22Rv1 (cell line): Measurements from ENCODE around the gene SERAC1.

Experiments used
- ZFX ChIP-seq: fragments of 450-650 bp; IDR thresholded peaks from 2 replicates; pipeline ENCODE4 v1.6.1; 2017; ENCODE audit warnings: antibody characterized with exemption, borderline replicate concordance
- TF ChIP-seq, protein P1 (sequence below): fragments of 450-650 bp; IDR thresholded peaks from 2 replicates; pipeline ENCODE4 v1.5.1; 2017; ENCODE audit warnings: mild to moderate bottlenecking

- TF ChIP-seq, protein P1, sequence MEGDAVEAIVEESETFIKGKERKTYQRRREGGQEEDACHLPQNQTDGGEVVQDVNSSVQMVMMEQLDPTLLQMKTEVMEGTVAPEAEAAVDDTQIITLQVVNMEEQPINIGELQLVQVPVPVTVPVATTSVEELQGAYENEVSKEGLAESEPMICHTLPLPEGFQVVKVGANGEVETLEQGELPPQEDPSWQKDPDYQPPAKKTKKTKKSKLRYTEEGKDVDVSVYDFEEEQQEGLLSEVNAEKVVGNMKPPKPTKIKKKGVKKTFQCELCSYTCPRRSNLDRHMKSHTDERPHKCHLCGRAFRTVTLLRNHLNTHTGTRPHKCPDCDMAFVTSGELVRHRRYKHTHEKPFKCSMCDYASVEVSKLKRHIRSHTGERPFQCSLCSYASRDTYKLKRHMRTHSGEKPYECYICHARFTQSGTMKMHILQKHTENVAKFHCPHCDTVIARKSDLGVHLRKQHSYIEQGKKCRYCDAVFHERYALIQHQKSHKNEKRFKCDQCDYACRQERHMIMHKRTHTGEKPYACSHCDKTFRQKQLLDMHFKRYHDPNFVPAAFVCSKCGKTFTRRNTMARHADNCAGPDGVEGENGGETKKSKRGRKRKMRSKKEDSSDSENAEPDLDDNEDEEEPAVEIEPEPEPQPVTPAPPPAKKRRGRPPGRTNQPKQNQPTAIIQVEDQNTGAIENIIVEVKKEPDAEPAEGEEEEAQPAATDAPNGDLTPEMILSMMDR: no peak
- TF ChIP-seq ZFX: no peak
Measured at GRCh38 chr6:158095671-158096070, 72.4 kb downstream of the SERAC1 start.
